ENCODE data around the gene LHX2. TPM values are rescaled to one million over a fixed set of nuclear protein-coding genes. Genes with fewer than 3 reads are reported as not detected.

The LHX2 gene
- total and polyA plus RNA-seq, 9 of the 15 experiments (the other 6 are each of a cell fraction or from before 2014, with no cell fraction given), result 0.07 TPM; not detected in 8

- TF ChIP-seq KLF6 (CRISPR knock-in tag; IDR thresholded peaks at IDR 0.05; ENCODE audit: borderline replicate concordance), result no peak
- TF ChIP-seq ESRRA (IDR thresholded peaks at IDR 0.05; ENCODE audit: borderline replicate concordance, low read depth), result peak; percentile 98; the same call in 1 of the 2 replicates
- peak; percentile 99 for TF ChIP-seq ZNF24 (IDR thresholded peaks at IDR 0.05)
- no peak for TF ChIP-seq ZNF133 (CRISPR knock-in tag; IDR thresholded peaks at IDR 0.05)
- TF ChIP-seq SRSF9 (IDR thresholded peaks at IDR 0.05; ENCODE audit: borderline replicate concordance, low read depth, low read length), result no peak
- TF ChIP-seq SNAPC5 (CRISPR knock-in tag; IDR thresholded peaks at IDR 0.05), result no peak
- TF ChIP-seq TCF7L2 (IDR thresholded peaks at IDR 0.05; ENCODE audit: low read depth, low read length), result peak; percentile 94
- no peak for TF ChIP-seq NFYB (IDR thresholded peaks at IDR 0.05; ENCODE audit: extremely low read depth, insufficient read length)
- TF ChIP-seq ZNF717 (CRISPR knock-in tag; IDR thresholded peaks at IDR 0.05), result no peak
- 0 out of 2 replicates have a peak, but pooled peaks have one; percentile 53 for TF ChIP-seq SNIP1 (IDR thresholded peaks at IDR 0.05; ENCODE audit: low read depth)
- TF ChIP-seq TEAD2 (tag; IDR thresholded peaks at IDR 0.05), result no peak
- TF ChIP-seq ATF2 (CRISPR knock-in tag; IDR thresholded peaks at IDR 0.05), result no peak
- no peak for TF ChIP-seq PHB (CRISPR knock-in tag; IDR thresholded peaks at IDR 0.05)
- TF ChIP-seq ZNF584 (CRISPR knock-in tag; IDR thresholded peaks at IDR 0.05; ENCODE audit: low read depth), result peak; percentile 63; the same call in 1 of the 2 replicates
- no peak for TF ChIP-seq RB1 (IDR thresholded peaks at IDR 0.05; ENCODE audit: low read depth)
- peak; percentile 64 to 95; a peak in 3 of 4 replicates for TF ChIP-seq RCOR1 (IDR thresholded peaks at IDR 0.05; ENCODE audit: borderline replicate concordance in 1 of 2, low read depth in 2 of 2, low read length in 2 of 2)
- TF ChIP-seq HDAC8 (tag; IDR thresholded peaks at IDR 0.05), result no peak
- TF ChIP-seq PHTF2 (CRISPR knock-in tag; IDR thresholded peaks at IDR 0.05), result no peak
- peak; percentile 39 for TF ChIP-seq HDAC3 (IDR thresholded peaks at IDR 0.05; ENCODE audit: borderline replicate concordance, partially characterized antibody)
- TF ChIP-seq KLF1 (tag; IDR thresholded peaks at IDR 0.05), result no peak
- no peak for TF ChIP-seq ZNF639 (CRISPR knock-in tag; conservative IDR thresholded peaks at IDR 0.05 in 1 of 2, IDR thresholded peaks at IDR 0.05 in 1 of 2)
- TF ChIP-seq BCOR (IDR thresholded peaks at IDR 0.05), result peak; percentile 90
- no peak for TF ChIP-seq ZEB2 (IDR thresholded peaks at IDR 0.05)
- TF ChIP-seq CREB3L1 (IDR thresholded peaks at IDR 0.05; ENCODE audit: borderline replicate concordance, low read depth), result no peak
- TF ChIP-seq MAFK (IDR thresholded peaks at IDR 0.05; ENCODE audit: low read length), result 0 out of 2 replicates have a peak, but pooled peaks have one; percentile 6
- no peak for TF ChIP-seq CBX5 (IDR thresholded peaks at IDR 0.05; ENCODE audit: borderline replicate concordance, low read depth)
- no peak for TF ChIP-seq POLR2B (IDR thresholded peaks at IDR 0.05; ENCODE audit: low read depth, partially characterized antibody)
Measured at GRCh38 chr9:124054582-124055227, 43.1 kb downstream of the LHX2 start (continued).
